Measurements from ENCODE around the gene SLC17A7.
"Not testable (repeated sequence)": the region's sequence is repeated elsewhere in the genome, so short reads cannot be mapped to it uniquely, and the experiment has no call there.

DNA sequence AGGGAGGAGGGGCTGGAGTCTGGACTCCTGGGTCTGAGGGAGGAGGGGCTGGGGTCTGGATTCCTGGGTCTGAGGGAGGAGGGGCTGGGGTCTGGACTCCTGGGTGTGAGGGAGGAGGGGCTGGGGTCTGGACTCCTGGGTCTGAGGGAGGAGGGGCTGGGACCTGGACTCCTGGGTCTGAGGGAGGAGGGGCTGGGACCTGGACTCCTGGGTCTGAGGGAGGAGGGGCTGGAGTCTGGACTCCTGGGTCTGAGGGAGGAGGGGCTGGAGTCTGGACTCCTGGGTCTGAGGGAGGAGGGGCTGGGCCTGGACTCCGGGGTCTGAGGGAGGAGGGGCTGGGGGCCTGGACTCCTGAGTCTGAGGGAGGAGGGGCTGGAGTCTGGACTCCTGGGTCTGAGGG, 19.8 kb upstream of the SLC17A7 start:
- TF ChIP-seq PPARA, TCF4, TOX (CRISPR knock-in tag; IDR thresholded peaks at IDR 0.05; ENCODE audit: borderline replicate concordance): not testable (repeated sequence)
